ENCODE results near the gene NAA40. TPM values are rescaled to one million over a fixed set of nuclear protein-coding genes. Genes with fewer than 3 reads are reported as not detected.

NAA40 gene
- total RNA-seq, 1 experiment from 2014 or later, result 13.2 TPM

Other genes with a start within 250 kb of the NAA40 start
- 5.1 and 8.6 TPM in 2 replicates for gene ZFTA, start 170.2 kb upstream of the NAA40 start, total RNA-seq (2014; rRNA removed; shearing (Covaris generic); ENCODE audit: low replicate concordance)
- gene SPINDOC, start 125.5 kb upstream of the NAA40 start, total RNA-seq (2014; rRNA removed; shearing (Covaris generic); ENCODE audit: low replicate concordance), result 15.1 and 26.2 TPM in 2 replicates
- 10.1 and 17.4 TPM in 2 replicates for gene MARK2, start 99.9 kb upstream of the NAA40 start, total RNA-seq (2014; rRNA removed; shearing (Covaris generic); ENCODE audit: low replicate concordance)
- gene RCOR2, start 21.8 kb upstream of the NAA40 start, total RNA-seq (2014; rRNA removed; shearing (Covaris generic); ENCODE audit: low replicate concordance), result 0.03 TPM in 1 of 2 replicates, not detected in the other
- 297 and 593 TPM in 2 replicates for gene COX8A, start 35.6 kb downstream of the NAA40 start, total RNA-seq (2014; rRNA removed; shearing (Covaris generic); ENCODE audit: low replicate concordance)
- gene OTUB1, start 47.4 kb downstream of the NAA40 start, total RNA-seq (2014; rRNA removed; shearing (Covaris generic); ENCODE audit: low replicate concordance), result 56.9 and 98.7 TPM in 2 replicates
- gene FLRT1, start 96.9 kb downstream of the NAA40 start, total RNA-seq (2014; rRNA removed; shearing (Covaris generic); ENCODE audit: low replicate concordance), result 0.25 TPM in 1 of 2 replicates, not detected in the other
- gene MACROD1, start 227.1 kb downstream of the NAA40 start, total RNA-seq (2014; rRNA removed; shearing (Covaris generic); ENCODE audit: low replicate concordance), result 14.1 and 44.1 TPM in 2 replicates
- 254 and 287 TPM in 2 replicates for gene STIP1, start 247.2 kb downstream of the NAA40 start, total RNA-seq (2014; rRNA removed; shearing (Covaris generic); ENCODE audit: low replicate concordance)

Measured in MG63 (cell line).